IMR-90 (cell line): Measurements from ENCODE around the gene ASPG.

Experiments
- POLR2A ChIP-seq: IDR thresholded peaks from 2 replicates; pipeline ENCODE4 v1.6.1; 2012; ENCODE audit warnings: mild to moderate bottlenecking, low read depth, low read length
- TF ChIP-seq, protein P1 (sequence below): conservative IDR thresholded peaks from 2 replicates; pipeline ENCODE4 v1.5.1; 2012; ENCODE audit warnings: mild to moderate bottlenecking, low read depth, low read length, improper control_type of control experiment
- TF ChIP-seq, protein P2 (sequence below): fragments of 150-350 bp; IDR thresholded peaks from 2 replicates; pipeline ENCODE4 v1.6.1; 2017; ENCODE audit warnings: mild to moderate bottlenecking, antibody characterized with exemption, low read length, low read depth

DNA sequence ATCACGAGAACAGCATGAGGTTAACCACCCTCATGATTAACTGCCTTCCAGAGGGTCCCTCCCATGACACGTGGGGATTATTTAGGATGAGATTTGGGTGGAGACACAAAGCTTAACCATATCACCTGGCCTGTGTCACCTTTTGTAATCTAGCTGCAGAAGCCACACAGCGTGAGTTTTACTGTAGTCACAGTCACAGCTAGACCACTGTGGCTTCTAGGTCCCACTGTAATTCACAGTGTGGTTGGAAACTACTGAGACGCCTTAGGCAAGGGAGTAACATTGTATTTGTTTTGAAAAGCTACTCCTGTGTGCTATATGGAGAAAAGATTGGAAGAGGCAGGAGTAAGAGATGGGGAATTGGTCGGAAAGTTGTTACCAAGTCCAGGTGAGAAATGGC, 46.3 kb upstream of the ASPG start:
- TF ChIP-seq POLR2A = no peak
- TF ChIP-seq, protein P1, sequence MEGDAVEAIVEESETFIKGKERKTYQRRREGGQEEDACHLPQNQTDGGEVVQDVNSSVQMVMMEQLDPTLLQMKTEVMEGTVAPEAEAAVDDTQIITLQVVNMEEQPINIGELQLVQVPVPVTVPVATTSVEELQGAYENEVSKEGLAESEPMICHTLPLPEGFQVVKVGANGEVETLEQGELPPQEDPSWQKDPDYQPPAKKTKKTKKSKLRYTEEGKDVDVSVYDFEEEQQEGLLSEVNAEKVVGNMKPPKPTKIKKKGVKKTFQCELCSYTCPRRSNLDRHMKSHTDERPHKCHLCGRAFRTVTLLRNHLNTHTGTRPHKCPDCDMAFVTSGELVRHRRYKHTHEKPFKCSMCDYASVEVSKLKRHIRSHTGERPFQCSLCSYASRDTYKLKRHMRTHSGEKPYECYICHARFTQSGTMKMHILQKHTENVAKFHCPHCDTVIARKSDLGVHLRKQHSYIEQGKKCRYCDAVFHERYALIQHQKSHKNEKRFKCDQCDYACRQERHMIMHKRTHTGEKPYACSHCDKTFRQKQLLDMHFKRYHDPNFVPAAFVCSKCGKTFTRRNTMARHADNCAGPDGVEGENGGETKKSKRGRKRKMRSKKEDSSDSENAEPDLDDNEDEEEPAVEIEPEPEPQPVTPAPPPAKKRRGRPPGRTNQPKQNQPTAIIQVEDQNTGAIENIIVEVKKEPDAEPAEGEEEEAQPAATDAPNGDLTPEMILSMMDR = no peak
- TF ChIP-seq, protein P2, sequence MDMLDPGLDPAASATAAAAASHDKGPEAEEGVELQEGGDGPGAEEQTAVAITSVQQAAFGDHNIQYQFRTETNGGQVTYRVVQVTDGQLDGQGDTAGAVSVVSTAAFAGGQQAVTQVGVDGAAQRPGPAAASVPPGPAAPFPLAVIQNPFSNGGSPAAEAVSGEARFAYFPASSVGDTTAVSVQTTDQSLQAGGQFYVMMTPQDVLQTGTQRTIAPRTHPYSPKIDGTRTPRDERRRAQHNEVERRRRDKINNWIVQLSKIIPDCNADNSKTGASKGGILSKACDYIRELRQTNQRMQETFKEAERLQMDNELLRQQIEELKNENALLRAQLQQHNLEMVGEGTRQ = no peak
